ENCODE measurements around the gene JMJD8.

DNA sequence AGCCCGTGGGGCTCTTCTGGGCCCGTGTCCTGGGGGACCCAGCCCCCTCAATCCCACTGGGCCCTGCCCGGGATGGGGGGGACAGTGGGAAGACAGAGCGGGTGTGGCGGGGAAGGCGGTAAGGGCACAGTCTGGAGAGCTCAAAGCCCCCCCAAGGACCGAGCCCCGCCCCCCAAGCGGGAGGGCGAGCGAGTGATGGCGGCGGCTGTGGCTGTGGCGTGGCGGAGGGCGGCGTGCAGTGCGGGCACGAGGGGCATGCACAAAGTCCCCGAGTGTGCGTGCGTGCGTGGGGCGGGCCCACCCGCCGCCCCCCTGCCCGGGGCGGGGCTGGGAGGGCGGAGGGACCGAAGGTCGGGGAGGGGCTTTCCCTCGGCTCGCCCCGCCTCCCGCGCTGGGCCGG lies 9.6 kb upstream of the JMJD8 start:
- TF ChIP-seq, protein P1, sequence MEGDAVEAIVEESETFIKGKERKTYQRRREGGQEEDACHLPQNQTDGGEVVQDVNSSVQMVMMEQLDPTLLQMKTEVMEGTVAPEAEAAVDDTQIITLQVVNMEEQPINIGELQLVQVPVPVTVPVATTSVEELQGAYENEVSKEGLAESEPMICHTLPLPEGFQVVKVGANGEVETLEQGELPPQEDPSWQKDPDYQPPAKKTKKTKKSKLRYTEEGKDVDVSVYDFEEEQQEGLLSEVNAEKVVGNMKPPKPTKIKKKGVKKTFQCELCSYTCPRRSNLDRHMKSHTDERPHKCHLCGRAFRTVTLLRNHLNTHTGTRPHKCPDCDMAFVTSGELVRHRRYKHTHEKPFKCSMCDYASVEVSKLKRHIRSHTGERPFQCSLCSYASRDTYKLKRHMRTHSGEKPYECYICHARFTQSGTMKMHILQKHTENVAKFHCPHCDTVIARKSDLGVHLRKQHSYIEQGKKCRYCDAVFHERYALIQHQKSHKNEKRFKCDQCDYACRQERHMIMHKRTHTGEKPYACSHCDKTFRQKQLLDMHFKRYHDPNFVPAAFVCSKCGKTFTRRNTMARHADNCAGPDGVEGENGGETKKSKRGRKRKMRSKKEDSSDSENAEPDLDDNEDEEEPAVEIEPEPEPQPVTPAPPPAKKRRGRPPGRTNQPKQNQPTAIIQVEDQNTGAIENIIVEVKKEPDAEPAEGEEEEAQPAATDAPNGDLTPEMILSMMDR (IDR thresholded peaks at IDR 0.05), result no peak
- no peak for TF ChIP-seq POLR2AphosphoS5 (IDR thresholded peaks at IDR 0.05)
- TF ChIP-seq POLR2A (IDR thresholded peaks at IDR 0.05; ENCODE audit: low read depth), result no peak
- TF ChIP-seq EP300 (IDR thresholded peaks at IDR 0.05), result no peak

All from esophagus muscularis mucosa (tissue), 4 donors.